Activated CD8-positive, alpha-beta memory T cell treated with anti-CD3 and anti-CD28 coated beads for 48 hours (primary cell): ENCODE data around the gene DSCAML1.

ENCODE experiments used
- DNase-seq, 3 experiments: peaks; one replicate each; pipeline ENCODE4 v3.0.0-alpha.2; 2020; ENCODE audit warnings: low read depth in 2 of 3, low spot score in 2 of 3

DSCAML1 gene

DNA sequence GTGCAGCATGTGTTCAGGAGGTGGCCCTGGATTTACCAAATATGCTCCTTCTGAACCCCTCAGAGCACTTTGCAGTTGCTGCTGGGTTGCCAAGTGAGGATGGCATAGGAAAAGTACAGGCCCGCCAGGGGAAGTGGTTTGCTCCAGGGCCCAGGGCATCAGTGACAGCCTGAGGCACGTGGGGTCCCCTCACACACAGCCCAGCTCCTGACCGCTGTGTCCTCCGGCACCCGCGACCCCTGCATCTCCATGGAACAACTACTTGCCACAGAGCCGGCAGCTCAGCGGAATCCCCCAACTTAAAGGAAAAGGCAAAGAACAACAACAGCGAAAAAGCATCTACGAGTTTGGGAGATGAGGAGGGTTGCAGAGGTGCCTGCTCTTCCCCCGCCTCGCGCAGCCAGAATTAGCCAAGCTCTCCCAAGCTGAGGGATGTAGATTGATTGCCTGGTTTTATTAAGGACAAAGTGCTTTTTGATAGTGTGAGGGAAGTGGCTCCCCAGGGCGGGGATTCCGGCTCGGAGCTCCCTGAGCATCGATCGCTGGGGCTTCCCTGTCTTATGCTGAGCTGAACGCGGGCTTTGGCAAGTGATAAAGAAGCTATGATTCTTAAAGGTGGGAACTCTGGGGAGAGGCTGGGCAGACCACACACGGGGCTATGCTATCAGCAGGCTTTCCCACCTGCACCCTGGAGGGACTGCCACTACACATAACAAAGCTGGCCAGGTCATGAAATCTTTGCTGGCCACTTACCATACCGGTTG is 294.8 kb downstream of the DSCAML1 start:
- DNase-seq: no peak

DNA sequence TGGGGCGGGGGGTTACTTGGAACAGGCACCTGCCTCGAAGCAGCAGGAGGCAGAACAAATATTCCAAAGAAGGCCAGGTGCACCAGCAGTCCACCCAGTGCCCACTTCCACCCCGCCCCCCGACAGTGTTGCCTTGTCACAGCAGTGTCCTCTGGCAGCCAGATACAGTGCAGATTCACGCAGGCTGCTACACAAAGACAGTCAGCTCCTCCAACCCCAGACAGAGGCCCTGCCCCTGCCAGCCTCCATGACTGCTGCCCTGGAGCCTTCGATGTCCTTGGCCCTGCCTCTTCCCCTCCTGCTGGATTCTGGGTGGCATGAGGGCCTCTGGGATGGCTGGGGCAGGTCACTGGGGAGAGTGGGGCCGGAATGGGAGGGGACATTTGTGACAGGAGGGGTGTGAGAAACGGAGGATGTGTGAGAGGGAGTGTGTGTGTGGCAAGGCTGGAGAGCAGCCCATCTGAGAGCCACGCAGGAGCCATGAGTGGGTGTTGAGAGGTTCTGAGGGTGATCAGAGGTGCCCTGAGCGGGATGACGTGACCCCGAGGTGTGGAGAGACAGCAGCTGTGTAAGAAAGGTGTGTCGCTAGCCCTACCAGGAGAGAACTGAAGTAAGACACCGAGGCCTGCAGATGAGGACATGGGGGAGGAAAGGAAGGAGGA is 295.6 kb downstream of the DSCAML1 start:
- DNase-seq: no peak

DNA sequence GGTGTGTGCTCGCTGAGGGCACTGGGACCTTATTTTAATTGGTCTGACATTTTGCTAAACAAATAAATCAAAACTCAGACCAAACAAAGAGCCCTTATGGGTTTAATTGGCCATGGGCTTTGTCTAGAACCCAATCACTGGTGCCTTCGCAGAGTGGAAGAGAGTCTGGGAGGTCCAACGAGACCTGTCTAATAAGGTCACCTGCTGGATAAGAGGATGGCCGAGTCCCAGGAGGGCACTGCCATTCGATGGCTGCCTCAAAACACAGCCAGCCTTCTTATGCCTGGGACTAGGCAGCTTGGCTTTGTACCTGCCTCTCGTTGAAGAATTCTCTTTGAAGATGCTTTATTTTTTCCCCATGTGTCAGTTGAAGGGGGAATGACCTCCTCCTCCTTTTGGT is 298.2 kb downstream of the DSCAML1 start:
- DNase-seq: no peak

DNA sequence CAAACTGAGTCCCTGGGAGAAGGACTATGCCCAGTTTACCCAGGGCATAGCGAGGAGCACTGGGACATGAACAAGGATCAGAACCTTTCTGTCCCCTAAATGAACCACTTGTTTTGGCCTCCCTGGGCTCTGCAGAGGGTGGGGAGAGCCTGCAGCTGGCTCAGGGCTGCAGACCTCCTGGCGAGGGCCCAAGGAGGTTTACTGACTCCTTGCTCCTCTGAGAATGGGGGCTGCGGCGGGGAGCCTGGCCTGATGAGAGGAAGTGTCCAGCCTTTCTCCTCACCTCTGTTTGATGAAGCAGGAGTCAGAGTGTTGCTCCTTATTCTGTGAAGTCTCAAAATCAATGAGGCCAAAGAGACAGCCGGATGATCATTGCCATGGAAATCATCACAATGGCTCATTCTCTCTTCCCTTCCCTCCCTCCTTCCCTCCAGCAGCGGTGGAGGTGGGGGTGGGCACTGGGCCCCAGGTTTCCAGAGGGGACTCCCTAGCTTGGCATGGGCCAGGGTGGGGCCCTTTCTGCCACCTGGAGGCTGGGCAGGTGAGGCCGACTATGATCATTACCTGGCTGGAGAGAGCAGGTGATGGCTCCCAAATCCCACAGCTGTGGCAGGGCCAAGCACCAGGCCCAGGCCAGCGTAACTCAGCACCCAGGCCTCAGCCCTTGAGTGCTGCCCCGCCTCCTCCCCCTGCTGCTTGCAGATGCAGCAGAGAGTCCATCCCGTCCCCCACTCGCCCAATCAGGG is 299.6 kb downstream of the DSCAML1 start:
- DNase-seq: no peak

DNA sequence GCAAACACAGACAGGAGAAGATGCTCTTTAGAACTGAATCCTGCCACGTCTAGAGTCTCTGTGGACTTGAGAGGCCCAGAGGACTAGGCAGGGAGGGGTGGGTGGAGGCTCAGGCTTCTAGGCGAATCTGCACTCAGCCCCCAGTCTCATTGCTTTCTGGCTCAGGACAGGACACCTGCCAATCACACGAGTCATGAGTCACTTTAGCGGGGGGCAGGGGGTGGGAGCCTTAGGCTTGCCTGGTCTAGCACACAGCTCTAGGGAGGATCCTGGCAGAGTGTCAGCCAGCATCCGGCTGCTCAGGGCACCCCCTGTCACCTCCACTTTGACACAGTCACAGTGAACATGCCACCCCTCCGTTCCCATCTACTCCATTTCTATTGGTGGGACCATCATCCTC is 301.7 kb downstream of the DSCAML1 start:
- no peak for DNase-seq

DNA sequence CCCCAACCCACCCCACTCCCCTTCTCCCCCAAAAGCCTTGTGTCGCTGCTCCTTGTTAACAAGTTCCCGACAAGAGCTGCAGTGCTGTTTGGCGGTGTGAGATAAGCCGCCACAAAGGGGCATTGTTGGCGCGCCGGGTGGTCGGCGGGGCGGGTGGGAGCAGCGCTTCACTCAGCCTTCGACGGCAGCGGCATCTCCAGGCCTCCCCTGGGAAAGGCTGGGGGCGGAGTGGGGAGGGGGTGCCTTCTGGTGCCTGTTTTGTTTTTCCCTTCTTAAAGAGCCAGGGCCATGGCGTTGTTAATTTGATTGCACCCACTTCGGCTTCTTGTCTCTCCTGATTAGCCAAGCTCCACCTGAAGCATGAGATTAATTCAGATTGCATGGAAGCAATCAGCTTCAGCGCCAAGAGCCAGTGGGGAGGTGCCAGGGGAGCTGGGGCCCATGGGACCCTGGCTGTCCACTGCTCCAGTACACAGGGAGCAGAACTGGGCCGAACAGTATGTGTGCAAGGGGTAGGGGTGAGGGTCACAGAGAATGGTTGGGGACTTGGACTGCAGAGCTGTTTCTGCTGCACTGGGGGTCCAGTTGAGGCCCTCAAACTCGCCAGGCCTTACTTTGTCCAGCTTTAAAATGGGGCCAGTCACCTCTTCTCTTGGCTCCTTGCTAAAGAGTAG is 304.3 kb downstream of the DSCAML1 start:
- no peak for DNase-seq

DNA sequence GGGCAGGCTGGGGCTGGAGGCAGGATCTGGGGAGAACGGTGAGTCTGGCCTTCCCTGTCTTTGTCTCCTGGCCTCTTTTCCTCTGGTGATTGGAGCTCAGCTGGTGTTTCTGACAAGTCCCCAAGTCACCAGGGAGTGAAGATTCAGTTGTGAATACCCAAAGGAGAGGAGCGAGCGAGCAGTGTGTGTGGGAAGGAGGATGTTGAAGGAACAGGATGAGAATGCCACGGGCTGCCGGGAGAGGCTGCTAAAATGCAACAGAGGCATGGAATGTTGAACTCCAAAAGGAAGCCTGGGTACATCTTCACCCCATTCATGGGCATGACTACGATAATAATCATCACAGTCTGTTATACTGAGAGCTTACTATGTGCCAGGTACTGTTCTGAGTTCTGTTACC is 306.1 kb downstream of the DSCAML1 start:
- DNase-seq: no peak

DNA sequence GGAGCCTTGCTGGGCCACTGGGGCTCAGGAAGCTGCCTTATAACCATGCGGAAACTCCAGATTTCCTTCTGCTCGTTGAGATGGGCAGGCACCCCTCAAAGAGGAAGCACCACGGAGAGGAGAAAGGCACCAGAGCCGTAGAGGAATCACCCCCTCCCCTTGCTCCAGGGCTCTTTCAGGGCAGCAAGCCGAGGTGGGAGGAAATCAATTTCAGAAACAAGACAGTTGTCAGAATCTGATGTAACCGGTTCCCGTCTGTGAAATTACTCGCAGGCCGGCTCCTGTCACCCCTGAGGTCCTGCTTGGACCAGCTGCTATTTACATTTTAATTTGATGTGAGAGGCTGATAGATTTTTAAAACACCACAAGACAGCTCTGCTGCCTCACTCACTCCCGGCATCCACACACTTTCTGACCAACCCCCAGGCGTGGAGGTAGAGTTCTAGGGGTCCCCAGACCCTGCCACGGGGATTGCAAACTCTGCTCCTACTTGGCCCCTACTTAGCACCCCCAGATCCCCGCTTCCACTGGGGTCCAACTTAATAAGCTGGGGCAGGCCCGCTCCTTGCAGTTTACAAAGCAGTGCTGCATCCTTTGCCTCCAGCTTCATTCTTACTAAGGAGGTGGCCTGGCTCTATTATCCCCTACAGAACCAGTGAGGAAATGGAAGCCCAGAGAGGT is 306.9 kb downstream of the DSCAML1 start:
- no peak for DNase-seq

DNA sequence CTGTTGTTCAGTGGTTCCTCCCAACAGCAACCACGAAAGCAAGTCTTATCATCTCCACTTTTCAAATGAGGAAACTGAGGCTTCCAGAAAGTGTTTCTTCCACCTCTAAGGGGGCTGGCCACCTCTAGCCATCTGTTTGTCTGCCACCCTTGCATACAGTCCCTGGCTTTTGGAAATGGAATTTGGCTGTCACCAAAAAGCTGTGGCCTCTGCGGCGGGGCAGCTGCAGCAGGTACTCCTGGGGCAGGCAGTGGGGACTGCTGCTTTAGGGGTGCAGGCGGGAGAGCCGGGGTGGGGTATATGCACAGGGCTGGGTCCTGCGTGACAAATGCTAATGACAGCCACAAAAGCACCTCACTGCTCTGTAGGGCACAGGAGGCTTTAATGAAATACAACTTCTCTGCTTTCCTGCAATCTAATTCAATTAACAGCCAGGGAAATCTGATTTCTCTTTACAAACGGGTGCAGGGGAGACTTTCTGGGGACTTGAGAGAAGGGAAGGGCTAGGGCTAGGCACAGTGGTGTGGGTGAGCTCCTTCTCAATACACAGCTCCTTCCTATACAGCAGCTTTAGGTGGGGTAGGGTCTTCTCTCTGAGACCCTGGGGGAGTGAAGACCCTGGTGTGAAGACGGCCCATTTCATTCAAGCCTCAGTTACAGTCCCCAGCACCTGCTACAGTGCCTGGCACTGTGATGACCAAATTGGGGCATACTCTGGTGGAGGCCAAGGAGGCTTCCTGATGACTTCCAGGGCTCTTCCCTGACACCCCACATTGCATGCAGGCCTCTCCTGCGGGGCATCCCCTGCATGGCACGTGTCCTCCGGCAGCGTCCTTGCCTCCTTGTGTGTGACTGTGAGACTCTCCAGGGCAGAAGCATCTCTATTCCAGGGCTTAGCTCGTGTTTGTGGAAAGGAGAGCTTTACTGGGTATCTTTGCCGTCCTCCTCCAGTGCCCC is 307.7 kb downstream of the DSCAML1 start:
- DNase-seq: no peak

DNA sequence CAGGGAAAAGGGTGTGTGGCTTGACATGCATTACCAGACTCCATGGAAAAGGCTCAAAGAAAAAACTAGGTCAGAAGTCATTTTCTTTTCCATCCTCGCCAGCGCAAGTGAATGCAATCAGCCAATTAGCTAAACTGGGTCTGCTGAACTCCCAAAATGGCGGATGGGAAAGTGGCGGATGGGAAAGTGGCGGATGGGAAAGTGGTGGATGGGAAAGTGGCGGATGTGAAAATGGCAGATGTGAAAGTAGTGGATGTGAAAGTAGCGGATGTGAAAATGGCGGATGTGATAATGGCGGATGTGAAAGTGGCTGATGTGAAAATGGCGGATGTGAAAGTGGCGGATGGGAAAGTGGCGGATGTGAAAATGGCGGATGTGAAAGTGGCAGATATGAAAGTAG is 311.0 kb downstream of the DSCAML1 start:
- no peak for DNase-seq

DNA sequence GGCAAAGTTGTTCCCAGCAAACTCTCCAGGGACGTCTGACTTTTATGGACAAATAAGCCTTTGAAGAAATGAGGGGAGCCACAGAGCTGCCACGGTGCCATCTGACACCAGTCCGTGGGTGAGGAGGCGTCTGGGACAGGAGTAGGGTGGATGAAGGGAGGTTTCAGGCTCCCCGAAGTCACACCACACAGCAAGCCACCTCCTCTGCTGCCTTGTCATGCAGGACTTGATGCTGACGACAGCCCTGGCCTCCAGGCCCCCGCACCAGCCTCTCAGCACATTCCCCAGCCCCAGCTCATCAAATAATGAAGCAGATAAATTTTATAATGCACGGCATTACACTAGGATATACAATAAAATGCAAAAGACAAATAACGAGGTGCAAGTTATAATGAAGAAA is 312.9 kb downstream of the DSCAML1 start:
- DNase-seq: no peak

DNA sequence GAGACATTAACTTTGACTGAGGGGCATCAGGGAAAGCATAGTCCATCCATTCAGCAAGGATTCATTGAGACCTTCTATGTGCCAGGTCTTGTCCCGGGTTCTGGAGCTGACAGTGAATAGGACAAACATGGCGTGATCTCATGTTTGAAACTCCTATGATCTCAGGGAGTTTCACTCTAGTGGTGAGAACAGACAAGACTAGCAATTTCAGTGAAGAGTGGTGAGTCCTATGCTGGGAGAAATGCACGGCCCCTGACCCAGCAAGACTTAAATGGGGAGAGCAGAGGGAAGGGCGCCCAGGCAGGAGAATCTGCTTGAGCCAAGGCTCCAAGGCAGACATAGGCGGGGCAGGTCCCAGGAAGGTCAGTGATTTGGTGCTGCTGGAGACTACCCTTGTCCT is 313.6 kb downstream of the DSCAML1 start:
- DNase-seq: no peak

DNA sequence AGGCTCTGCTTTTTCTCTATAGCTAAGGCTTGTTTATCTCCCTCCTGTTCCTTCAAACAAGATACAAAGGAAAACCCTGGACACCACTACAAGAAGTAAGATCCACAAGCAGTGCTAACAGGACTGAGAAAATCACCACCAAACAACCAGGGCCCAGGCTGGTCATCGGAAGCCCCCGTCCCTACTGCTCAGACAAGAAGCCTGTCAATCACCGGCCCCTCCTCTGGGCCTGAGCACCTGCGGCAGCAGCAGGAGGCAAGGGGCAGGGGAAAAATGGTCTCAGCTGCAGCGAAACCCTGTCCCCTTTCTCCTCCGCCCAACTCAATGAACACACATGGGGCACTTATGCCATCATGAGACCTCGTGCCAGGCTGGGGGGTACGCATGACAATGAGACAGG is 314.1 kb downstream of the DSCAML1 start:
- DNase-seq: no peak

DNA sequence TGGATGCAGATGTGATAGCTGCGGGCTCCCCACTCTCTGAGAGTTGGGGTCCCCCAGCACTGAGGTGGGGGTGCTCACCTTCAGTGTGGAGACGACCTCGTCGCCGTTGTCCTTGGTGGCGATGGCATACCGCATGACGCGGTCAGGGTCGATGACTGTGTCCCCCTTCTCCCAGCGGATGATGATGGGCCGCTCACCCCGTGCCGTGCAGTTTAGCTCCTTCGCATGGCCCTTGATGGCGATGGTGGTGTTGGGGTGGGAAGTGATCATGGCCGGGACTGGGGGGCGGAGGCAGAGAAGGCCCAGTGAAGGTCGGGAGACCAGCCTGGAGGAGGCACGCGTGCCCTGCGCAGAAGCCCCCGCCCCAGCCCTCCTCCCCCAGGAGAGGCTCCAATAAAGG is 315.1 kb downstream of the DSCAML1 start:
- no peak for DNase-seq

DNA sequence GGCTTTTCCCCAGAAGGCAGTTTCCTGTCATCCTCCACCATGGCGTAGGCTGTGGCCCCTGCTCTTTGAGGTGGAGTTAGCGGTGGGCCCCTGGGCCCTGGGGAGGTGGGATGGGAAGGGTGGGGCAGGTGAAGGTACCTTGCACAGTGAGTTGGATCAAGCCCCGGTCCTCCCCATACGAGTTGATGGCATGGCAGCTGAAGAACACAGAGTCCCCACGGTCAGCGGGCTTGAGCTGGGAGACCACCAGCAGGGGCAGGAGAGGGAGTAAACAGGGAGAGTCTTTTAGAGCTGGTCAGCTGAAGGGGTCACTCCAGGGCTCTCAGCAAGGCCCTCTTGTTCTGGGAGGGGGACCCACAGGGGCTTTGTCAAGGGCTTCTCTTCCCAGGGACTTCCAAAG is 316.0 kb downstream of the DSCAML1 start:
- DNase-seq: no peak

DNA sequence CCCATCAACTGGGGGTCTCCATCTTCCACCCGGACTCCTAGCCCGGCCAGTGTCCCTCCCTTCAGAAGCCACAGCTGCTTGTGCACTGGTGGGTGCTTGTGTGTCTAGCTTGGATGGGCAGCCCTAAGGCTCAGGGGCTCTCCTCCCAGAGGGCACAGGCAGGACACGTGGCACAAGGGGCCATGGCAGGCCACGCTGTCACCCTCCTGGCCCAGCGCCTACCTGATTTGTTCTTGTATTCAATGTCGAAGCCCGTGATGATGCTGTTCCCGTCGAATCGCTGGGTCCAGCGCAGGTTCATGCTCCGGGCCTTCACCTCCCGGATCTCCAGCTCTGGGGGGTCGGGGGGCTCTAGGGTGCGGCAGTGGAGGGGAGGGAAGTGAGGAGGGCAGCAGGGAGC is 316.8 kb downstream of the DSCAML1 start:
- no peak for DNase-seq

DNA sequence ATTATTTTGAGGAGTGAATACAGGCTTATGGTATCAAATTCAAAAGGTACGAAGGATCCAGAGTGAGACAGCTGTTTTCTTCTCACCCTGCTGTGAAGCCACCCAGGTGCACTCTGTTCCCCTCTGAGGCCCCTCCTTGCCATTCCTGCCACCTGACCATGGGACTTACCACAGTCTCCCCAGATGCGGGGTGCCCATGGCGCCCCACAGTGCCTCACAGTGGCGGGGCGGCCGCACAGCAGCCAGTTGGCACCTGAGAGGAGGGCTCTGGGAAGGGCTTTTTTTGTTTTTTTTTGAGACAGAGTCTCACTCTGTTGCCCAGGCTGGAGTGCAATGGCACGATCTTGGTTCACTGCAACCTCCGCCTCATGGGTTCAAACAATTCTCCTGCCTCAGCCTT is 317.6 kb downstream of the DSCAML1 start:
- no peak for DNase-seq

DNA sequence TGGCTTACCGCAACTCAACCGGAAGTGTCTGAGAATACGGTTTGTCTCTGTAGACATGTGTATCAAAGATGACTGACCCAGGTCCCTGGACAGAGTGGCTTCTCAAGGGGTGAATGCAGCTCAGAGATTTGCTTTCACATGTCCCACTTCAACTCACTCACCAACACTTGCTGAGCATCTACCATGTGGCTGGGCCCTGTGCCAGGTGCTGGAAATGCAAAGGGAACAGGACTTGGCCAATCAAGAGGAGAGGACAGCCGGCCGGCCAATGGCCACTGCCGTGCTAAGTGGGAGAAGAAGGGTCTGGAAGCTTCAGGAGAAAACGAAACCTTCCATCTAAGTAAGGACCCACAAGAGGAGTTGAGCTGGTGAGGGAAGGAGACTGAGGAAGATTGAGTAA is 318.1 kb downstream of the DSCAML1 start:
- no peak for DNase-seq

DNA sequence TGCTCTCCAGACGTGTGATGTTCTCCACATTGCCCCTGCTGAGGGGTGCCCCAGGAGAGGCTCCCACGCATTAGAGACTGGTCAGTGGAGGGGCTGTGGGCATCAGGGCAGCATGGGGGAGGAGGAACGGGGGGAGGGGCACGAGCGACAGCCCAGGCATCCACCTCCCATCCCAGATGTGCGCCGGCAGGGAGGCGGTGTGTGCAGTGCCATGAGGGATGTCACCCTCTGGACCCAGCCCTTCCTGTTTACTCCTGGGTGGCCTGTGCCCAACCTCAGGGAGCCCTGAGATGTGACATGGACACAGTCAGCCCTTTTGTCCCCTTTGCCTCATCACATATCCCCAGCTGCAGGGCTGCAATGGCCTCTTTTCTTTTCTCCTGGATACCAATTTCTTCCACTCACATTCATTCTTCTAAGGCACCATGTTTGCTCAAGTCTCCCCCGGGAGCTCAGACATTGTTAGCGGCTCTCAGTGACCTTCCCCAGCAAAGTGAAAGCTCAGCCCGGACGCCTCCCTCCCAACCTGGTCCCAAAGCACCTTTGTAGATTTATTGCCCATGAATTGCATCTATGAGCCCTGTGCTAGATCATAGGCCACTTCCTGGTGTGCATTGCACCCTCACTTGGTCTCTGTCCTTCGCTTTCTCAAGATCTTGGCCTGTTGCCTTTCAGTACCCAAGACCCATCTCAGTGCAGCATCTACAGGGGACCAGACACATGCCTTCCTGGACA is 318.7 kb downstream of the DSCAML1 start:
- DNase-seq: no peak
